D721Med (cell line): ENCODE data around the gene TDRD6.
A peak's percentile ranks its signal among the peaks of the same experiment; 100 is the strongest.

Experiments used
- DNase-seq: peaks from one replicate; pipeline ENCODE4 v3.0.0; 2011; ENCODE audit warnings: low spot score; ENCODE audit not compliant: insufficient read length
- FAIRE-seq: peaks from 2 replicates; lab custom pipeline; 2011; peaks lifted over from hg19 to GRCh38; lab: Jason Lieb, UNC
- TF ChIP-seq, protein P1 (sequence below): IDR thresholded peaks from 2 replicates; pipeline ENCODE4 v1.5.1; 2012; ENCODE audit warnings: mild to moderate bottlenecking, control low read depth; ENCODE audit not compliant: insufficient read depth; ENCODE audit errors: missing control alignments

TDRD6 gene

DNA sequence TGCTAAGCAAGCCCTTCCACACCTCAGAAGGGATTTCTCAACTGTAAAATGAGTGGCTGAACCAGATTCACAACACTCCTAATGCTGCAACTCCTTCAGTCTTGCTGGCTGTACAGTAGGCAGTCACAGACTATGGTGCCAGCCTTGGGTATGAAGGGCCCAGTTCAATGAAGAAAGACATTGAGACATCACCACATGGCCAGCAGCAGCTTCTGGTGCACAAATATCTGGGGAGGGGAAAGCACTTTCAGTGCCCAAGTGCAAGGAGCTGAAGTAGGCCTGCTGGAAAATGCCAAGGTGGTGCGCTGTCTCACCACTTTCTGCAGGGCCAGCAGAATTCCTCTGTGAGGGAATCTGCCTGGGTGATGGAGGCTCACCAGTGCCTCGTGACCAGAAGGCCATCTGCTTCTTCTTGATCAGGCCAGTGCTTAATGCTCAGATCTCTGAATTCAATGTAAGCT is 45.7 kb downstream of the TDRD6 start:
- DNase-seq (no peak), FAIRE-seq (no peak)
- TF ChIP-seq, protein P1, sequence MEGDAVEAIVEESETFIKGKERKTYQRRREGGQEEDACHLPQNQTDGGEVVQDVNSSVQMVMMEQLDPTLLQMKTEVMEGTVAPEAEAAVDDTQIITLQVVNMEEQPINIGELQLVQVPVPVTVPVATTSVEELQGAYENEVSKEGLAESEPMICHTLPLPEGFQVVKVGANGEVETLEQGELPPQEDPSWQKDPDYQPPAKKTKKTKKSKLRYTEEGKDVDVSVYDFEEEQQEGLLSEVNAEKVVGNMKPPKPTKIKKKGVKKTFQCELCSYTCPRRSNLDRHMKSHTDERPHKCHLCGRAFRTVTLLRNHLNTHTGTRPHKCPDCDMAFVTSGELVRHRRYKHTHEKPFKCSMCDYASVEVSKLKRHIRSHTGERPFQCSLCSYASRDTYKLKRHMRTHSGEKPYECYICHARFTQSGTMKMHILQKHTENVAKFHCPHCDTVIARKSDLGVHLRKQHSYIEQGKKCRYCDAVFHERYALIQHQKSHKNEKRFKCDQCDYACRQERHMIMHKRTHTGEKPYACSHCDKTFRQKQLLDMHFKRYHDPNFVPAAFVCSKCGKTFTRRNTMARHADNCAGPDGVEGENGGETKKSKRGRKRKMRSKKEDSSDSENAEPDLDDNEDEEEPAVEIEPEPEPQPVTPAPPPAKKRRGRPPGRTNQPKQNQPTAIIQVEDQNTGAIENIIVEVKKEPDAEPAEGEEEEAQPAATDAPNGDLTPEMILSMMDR: no peak

DNA sequence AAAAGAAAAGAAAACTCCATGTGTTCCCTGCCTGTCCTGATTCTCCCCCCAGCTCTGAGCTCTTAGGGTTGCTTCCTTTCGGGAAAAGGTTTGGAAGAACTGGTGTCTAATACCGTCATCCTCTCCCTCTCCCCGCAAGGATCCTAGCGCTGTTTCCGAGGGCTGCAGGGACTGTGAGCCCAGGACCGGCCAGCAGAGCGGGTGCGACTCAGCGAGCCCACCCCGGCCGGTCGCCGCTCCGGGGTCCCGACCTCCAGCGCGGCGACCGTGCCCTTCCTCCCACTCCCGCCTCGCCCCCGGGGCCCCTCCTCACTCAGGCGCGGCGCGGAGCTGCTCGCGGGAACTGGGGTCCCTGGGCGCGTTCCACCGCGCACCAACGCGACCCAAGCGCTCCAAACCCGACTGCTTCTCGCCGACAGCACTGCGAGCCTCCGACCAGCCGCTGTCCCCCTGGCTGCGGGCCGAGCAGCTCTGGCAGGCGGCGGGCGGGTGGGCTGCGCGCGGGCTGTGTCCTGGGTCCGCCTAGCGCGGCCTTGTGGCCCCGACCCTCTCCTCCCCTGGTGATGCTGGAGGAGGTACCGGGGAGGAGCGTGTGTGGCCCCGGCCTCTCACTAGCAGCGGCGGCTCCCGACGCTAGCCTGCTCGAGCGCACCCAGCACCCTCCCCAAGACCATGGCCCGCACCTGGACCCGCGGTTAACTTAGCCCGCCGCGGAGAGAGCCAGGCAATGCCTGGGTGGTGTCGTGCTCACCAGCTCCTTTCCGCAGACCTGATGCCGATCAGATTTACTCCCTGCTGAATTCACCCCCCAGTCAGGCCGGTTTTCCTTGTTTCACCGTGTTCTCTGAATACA is 47.4 kb downstream of the TDRD6 start, which contains the start of gene PLA2G7:
TSS of gene PLA2G7 (minus strand) at position 509 of the 853 bp plus-strand sequence. CDS start 12,484 bp downstream, outside the sequence.
- TF ChIP-seq, protein P1: no peak
- DNase-seq: peak; percentile 35
- FAIRE-seq: no peak

DNA sequence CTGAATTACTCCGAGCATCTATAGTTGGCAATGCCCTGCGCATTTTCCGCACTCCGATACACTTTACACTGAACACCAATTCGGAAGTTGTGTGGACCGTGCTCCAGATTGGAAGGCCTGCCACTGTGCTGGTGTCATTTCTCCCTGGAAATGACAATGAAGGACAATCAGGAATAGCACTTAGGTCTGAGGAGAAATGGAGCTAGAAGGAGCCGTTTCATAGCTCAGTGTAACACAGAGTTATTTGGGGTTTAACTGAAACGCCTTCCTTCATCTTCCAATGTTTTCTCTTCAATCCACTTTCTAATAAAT is 48.0 kb downstream of the TDRD6 start:
- FAIRE-seq: no peak

DNA sequence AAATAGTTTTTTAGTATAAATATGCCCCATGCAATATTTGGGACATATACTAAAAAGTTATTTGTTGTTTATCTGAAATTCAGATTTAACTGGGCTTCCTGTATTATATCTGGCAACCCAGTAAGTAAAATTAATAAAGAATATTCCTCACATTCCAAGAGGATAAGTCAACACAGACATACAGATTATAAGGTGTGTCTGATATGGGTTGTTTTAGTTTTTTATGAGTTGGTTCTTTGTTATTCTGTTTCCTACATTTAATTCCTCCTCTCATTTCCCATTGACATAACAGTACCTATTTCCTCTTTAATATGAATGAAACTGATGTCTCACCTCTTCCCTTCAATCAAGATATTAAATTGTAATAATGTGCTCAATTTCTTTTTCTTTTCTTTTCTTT is 49.2 kb downstream of the TDRD6 start:
- TF ChIP-seq, protein P1: no peak
- DNase-seq (no peak), FAIRE-seq (no peak)

More for the DNA sequence above, 48.0 kb downstream of the TDRD6 start:
- TF ChIP-seq, protein P1: no peak
- DNase-seq: no peak

DNA sequence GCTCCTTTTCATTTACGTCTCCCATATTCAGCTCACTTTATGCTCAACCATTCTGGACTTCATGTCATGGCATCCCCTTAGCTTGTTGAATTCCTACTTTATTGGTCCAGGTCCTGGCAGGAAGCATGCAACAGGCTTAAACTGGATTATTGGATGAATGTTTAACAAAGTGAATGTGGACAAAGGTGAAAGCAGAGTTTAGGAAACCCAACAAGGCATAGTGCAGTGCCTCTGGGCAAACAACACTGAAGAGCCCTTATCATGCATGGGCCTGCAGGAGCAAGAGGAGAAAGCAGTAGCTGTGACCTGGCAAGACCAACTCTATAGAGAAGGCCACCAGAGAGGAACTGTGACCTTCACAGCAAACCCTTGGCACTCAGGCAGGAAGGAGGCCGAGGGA is 53.8 kb downstream of the TDRD6 start:
- FAIRE-seq (no peak), DNase-seq (no peak)

DNA sequence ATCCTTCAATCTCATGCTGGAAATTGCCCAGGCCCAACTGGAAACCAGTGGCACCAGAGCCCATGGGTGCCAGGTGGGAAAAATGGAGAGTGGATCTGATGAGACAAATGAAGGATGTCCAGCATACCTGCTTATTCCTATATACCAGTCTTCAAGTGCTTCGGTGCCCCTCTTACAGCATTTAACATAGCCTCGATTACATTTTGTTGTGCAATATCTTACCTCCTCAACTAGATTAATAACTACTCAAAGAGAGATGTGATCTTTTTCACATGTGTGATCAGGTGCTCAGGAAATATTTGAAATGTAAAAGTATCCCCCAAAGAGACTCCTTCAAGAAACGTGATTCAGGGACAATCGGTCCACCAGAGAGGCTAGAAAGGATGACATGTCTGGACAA is 54.2 kb downstream of the TDRD6 start:
- no peak for FAIRE-seq
- TF ChIP-seq, protein P1: no peak
- no peak for DNase-seq

More for the DNA sequence above, 53.8 kb downstream of the TDRD6 start:
- TF ChIP-seq, protein P1: no peak
